Inflammatory macrophage (primary cell): ENCODE data around the gene FA2H.
A peak's percentile ranks its signal among the peaks of the same experiment; 100 is the strongest.
"Not testable (repeated sequence)": the region's sequence is repeated elsewhere in the genome, so short reads cannot be mapped to it uniquely, and the experiment has no call there.

Experiments
- DNase-seq, 2 donors: peaks; one replicate each; pipeline ENCODE4 v3.0.0-alpha.2; 2020 to 2022
- total RNA-seq, 18 experiments: gene quantifications; one replicate each; lab custom pipeline; 2026; ENCODE audit warnings: mixed read lengths in 6 of 18, inconsistent platforms in 2 of 18; lab: John Stamatoyannopoulos, UW

FA2H gene, protein sequence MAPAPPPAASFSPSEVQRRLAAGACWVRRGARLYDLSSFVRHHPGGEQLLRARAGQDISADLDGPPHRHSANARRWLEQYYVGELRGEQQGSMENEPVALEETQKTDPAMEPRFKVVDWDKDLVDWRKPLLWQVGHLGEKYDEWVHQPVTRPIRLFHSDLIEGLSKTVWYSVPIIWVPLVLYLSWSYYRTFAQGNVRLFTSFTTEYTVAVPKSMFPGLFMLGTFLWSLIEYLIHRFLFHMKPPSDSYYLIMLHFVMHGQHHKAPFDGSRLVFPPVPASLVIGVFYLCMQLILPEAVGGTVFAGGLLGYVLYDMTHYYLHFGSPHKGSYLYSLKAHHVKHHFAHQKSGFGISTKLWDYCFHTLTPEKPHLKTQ
- total RNA-seq = 0.25 to 3.6 (median 0.65) reads per million in 18 experiments

DNA sequence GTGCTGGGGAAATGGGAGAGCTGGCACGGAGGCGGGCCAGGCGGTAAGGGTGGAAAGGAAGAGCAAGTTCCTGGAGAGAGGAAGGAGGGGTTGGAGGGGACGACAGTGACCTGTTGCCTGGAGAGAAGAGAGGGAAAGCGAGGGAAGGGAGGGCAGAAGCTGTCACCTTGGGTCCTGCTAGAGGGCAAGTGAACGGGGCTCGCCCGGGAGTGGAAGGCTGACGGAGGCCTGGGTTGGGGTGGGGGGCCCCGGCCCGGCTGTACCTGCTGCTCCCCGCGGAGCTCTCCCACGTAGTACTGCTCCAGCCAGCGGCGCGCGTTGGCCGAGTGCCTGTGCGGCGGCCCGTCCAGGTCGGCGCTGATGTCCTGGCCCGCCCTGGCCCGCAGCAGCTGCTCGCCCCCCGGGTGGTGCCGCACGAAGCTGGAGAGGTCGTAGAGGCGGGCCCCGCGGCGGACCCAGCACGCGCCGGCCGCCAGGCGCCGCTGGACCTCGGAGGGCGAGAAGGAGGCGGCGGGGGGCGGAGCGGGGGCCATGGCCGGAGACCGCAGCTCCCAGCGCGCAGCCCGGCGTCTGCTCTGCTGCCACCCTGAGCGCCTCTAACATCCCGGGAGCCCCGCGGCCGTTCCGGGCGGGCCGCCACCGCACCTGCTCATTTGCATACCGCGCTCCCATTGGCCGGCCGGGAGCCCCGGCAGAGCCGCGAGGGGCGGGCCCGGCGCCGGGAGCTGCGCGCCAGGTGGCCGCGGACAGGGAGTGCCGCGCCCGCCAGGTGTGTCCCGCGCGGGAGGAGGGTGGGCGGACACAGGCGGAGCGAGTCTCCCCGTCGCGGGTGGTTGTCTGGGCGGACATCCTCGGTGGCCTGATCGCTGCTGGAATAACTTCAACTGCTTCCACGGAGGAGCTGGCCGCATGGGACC lies at the start of gene FA2H:
Gene FA2H, minus strand, starts transcription at position 598 of the 917 bp plus-strand sequence. Its CDS starts 65 bp downstream, at position 533.
- DNase-seq = peak in 1 of 2 donors; percentile 55

DNA sequence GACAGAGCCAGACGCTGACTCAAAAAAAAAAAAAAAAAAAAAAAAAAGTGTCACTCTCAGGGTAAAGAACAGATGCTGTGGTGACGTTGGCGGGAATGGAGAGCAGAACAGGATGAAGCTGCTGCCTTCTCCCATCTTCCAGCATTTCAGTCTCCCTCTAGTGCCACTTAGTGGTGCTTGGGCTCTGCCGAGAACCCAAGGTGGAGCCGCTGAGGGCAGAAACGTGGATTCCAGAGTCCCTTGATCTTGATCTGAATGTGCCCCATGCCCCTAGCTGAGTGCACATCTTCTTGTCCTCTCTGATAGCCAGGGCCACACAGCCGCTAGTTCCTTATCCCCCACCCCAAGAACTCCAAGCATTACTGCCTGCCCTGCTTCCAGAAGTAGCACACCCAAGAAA lies 43.2 kb upstream of the FA2H start:
- no peak for DNase-seq

DNA sequence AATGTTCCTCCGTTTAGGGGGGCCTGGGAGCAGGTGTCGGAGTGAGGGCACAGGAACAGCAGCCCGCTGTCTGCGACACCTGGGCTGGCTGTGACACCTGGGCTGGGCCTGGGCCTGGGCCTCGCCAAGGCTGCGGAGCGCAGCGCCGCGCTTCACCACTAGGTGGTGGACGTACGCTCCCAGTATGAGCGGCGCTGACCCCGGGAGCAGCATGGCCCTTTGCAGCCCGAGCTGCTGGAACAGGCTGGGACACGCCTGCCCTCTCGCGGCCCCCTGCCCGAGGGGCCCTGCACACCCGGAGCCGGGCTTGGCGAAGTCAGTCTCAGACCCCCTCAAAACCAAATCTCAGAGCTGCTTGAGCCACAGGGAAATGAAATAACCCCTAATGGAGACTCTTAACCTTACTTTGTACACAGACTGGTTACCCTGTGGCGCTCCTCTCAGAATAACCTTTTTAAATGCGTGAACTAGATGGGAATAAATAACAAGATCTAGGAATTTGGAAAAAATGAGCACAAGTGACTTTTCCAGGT lies 38.6 kb upstream of the FA2H start:
- peak; percentile 60 to 80 for DNase-seq

DNA sequence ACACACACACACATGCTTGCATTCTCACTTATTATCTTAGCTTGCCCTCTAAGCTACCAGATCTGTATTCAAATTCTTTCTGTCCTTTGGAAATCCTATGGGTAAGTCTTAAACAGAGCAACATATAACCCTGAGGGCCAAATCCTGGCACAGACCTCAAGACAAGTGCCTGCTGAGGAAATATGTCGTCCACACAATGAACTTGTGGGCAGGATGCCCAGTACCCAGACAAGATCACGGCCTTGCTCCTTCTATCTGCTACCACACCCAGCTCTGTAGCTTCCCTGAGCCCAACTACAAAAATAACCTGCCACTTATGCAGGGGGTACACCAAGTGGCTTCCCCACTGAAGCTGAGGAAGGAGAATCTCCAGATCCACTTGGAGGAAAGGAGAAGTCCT lies 37.3 kb upstream of the FA2H start:
- no peak for DNase-seq

DNA sequence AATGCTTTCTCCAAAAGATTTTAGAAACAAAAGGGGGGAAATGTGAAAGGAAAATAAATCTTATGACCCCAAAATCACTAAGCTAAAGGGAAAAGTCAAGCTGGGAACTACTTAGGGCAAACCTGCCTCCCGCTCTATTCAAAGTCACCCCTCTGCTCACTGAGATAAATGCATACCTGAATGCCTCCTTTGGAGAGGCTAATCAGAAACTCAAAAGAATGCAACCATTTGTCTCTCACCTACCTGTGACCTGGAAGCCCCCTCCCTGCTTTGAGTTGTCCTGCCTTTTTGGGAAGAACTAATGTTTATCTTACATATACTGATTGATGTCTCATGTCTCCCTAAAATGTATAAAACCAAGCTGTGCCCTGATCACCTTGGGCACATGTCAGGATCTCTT lies 36.6 kb upstream of the FA2H start:
- DNase-seq = not testable (repeated sequence)

DNA sequence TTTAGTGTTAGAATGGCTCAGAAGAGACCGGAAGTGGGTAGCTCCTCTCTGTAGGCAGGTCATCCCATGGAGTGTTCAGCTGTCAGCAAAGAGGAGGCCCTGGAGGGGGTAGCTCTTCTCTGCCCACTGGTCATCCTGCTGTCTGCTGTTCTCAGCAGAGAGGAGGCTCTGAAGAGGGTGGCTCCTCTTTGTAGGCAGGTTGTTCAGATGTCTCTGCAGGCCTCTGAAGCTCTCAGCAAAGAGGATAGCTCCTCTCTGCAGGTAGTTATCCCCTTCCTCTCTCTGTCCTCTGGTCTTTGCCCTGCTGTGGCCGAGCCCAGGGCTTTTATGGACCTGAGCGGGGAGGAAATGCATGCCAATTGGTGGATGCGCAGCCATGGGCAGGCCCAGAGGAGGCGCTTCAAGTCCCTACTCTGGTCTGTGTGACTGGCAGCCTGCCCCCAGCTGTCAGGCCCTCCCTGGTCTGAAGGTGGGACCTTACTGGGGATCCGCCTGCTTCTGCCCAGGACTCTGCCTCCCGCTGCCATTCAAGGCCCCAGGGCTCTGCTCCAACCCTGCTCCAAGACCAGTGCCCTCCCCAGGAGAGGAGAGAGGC lies 32.5 kb upstream of the FA2H start:
- DNase-seq = no peak

DNA sequence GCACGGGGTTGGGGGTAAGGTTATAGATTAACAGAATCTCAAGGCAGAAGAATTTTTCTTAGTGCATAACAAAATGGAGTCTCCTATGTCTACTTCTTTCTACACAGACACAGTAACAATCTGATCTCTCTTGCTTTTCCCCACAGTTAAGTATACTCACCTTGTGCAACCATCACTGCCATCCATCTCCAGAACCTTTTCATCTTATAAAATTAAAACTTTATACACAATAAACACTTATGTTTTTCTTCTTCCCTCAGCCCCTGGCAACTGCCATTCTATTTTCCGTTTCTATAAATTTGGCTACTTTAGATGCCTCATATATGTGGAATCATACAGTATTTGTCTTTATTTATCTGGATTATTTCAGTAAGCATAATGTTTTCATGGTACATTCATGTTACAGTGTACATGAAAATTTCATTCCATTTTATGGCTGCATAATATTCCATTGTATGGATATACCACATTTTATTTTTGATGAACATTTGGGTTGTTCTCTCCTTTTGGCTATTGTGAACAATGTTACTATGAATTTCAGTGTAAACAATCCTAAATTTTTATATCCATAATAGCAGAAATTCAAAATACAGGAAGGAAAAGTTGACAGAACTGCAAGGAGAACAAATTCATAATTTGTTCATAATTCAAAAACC lies 25.7 kb upstream of the FA2H start:
- DNase-seq = no peak

DNA sequence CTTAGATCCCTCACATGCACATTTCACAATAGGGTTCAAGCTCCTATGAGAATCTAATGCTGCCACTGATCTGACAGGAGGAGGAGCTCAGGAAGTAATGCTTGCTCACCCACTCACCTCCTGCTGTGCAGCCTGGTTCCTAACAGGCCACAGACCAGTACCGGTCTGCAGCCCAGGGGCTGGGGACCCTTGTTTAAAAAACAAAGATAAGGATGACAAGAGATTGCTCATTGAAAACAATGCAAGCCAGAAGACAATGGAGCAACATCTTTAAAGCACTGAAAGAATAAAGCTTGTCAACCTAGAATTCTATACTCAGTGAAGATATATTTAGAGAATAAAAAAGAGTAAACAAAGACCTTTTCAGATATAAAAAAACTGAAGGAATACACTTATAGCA lies 22.8 kb upstream of the FA2H start:
- DNase-seq = no peak

DNA sequence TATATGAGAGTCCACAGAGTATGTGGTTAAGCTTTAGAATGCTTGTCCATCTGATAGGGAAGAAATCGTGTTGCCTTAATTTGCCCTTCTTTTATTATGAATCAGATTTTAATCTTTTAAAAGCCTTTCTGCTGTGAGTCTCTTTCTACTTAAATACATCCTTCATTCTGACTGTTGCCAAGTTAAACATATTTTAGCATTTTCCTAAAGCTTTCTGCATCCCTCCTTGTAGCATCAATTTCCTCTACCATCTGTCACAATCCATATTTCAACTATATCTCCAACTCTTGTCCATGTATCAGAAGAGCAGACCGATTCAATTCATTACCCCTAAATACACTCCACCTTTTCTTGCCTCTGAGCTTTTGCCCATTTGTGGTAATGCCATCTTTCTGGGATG lies 20.5 kb upstream of the FA2H start:
- DNase-seq = no peak

DNA sequence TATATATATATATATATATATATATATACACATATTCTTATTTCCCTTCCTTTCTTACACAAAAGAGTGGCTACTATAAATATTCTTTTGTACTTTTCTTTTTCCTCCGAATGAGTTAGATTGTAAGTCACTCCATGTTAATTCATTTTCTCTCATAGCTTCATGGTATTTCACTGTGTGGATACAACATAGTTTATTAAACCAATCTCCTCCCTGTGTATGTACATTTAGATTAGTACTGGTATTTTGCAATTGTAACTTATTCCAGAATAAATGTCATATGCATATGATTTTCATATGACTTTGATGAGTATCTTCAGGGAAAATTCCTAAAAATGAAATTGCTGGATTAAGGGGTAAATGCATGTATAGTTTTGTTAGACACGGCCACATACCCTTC lies 20.0 kb upstream of the FA2H start:
- no peak for DNase-seq

DNA sequence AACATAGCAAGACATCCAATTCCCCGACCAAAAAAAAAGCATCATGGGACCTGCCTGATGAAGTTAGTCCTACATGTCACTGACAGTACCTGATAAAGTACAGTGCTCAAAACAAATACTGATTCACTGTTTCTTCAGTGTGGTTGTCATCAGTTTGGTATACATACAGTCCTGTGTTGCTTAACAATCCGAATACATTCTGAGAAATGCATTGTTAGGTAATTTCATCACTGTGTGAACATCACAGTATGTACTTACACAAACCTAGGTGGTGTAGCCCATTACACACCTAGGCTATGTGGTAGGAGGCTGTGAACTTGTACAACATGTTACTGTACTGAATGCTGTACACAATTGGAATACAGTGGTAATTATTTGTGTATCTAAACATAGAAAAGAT lies 19.0 kb upstream of the FA2H start:
- no peak for DNase-seq

DNA sequence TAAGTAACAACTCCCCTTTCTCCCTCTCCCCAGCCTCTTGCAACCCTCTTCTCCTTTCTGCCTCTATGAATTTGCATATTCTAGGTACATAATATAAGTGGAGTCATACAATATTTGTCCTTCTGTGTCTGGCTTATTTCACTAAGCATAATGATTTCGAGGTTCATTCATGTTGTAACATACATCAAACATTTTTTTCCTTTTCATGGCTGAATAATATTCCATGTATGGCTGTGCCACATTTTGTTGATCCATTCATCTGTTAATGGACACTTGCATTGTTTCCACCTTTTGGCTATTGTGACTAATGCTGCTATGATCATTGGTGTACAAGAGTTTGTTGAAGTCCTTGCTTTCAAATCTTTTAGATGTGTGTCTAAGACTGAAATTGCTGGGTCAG lies 17.6 kb upstream of the FA2H start:
- DNase-seq = no peak

DNA sequence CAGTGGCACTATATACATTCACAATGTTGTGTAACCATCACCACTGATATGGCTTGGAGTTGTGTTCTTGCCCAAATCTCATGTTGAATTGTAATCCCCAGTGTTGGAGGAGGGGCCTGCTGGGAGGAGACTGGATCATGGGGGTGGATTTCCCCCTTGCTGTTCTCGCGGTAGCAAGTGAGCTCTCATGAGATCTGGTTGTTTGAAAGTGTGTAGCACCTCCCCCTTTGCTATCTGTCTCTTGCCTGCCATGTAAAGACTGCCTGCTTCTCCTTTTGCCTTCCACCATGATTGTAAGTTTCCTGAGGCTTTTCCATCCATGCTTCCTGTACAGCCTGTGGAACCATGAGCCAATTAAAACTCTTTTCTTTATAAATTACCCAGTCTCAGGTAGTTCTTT lies 17.1 kb upstream of the FA2H start:
- not testable (repeated sequence) for DNase-seq

DNA sequence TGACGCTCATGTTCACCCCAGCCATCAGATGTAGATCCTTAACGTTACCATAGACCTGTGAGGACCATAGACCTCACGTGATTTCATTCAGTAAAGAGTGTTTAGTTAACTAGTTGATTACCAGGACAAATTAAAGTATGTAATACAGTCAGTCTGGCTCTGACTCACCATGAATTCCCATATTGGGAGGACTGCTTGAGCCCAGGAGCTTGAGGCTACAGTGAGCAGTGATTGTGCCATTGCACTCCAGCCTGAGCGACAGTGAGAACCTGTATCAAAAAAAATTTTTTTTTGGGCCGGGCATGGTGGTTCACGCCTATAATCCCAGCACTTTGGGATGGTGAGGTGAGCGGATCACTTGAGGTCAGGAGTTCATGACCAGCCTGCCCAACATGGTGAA lies 13.5 kb upstream of the FA2H start:
- DNase-seq = no peak

DNA sequence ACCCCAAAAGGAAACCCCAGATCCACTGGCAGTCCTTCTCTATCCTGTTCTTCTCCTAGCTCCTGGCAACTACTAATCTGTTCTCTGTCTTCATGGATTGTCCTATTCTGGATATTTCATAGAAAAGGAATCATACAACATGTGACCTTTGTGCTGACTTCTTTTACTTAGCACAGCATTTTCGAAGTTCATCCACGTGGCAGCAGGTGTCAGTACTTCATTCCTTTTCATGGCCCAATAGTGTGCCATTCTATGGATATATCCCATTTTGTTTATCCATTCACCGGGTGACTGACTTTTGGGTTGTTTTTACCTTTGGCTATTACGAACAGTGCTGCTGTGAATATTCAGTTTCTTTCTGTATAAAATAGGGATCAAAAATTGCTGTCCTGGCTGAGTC lies 10.4 kb upstream of the FA2H start:
- DNase-seq = no peak

DNA sequence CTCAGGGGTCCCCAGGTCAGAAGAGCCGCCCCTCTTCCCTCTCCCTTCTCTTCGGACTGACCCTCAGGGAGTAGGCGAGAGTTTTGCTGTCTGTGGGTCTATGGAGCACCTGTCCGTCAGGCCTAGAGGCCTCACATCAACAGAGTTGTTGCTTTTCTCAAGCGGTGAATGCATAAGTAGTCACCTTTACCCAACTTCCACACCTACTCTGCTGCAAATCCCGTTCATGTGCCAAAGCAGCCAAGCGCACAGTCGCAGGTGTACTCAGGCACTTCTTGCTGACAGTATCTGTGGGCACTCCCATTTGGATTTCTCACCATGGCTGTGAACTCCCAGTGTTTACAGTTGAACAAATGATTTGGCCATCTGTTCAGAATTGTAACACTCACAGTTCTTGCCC lies 4.0 kb upstream of the FA2H start:
- DNase-seq = no peak

DNA sequence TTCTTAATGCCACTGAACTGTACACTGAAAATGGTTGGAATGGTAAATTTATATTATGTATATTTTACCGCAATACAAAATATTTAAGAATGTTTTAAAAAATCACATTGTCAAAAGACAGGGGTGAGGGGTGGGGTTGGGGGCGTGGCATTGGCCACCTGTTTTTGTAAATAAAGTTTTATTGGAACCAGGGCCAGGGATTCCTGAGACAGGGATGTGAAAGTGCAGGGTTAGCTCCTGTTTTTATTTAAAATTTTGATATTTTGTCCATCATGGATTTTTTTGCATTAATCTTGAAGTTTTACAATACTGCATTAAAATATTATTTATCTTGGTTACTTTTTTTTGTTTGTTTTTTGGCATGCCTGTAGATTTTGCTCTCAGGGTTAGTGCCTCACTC lies 2.3 kb upstream of the FA2H start:
- DNase-seq = no peak

DNA sequence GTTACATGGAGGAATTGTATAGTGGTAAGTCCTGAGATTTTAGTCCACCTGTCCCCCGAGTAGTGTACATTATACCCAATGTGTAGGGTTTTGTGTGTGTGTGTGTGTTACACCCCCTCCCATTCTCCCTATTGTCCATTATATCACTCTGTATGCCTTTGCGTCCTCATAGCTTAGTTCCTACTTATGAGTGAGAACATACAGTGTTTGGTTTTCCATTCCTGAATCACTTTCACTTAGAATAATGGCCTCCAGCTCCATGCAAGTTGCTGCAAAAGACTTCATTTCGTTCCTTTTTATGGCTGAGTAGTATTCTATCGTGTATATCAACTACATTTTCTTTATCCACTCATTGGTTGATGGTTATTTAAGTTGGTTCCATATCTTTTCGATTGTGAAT lies 635 bp upstream of the FA2H start:
- no peak for DNase-seq

DNA sequence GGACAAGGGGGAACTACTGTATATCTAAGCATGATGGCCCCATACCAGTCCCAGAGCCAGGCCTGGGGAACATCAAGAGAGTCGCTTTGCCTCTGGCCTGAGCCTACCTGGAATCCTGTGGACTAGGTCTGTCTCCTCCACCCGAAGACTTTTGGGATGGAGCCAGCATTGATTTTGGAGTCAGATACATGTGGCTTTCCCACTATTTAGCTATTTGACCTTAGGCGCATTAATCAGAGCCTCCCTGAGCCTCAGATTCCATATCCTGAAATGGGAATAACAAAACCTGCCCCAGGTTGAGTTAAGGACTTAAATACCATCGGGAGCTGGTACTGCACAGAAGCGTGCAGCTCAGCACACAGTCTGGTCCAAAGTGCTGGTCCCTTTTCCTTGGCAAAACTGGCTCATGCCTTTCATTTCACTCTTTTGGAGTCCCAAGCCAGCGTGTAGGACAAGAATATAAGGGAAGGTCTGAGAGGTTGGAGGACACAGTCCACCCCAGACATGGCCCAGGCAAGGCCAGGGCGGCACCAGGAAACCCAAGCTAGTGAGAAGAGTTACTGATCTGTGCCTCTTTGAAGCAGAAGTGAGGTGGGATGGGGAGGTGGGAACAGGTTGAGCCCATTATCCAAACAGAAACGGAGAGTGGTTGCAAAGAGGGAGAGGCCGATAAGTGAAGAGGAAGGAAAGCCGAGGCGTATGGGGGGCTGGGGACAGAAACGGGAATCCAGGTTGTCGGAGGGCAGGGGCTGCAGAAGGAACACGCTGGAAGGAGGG lies 986 bp downstream of the FA2H start:
- DNase-seq = no peak

DNA sequence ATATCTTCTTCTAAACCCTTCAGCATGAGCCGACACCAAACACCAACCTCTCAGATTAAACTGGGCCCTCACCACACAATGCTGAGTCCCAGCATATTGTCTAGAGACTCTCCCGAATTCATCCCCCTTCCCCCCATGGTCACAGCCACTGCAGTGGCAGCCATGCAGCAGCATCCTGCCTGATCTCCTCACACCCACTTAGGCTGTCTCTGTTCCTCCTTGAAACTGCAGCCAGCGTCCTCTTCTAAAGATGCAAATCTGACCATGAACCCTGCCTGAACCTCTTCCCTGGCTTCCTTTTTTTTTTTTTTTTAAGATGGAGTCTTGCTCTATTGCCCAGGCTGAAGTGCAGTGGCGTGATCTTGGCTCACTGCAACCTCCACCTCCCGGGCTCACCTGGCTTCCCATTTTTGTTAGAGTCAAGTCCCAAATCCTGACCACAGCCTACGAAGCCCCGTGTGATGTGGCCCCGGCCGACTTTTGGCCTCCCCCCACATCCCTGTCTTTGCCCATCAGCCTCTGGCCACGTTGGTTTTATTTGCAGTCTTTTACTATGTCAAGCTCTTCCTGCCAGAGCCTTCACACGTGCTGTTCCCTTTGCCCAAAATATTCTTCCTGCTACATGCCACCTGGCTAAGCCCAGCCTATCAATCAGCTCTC lies 2.8 kb downstream of the FA2H start:
- peak; percentile 32 to 64 for DNase-seq
